HG03457 (cell line): Measurements from ENCODE around the gene NEURL3.
"Not testable (repeated sequence)": the region's sequence is repeated elsewhere in the genome, so short reads cannot be mapped to it uniquely, and the experiment has no call there.

Source experiments
- ATAC-seq: cut with Tn5 transposase; IDR thresholded peaks from one replicate; pipeline ENCODE4 v1.9.1; 2021; ENCODE audit warnings: moderate number of reproducible peaks; ENCODE audit not compliant: unreplicated experiment

NEURL3 gene

DNA sequence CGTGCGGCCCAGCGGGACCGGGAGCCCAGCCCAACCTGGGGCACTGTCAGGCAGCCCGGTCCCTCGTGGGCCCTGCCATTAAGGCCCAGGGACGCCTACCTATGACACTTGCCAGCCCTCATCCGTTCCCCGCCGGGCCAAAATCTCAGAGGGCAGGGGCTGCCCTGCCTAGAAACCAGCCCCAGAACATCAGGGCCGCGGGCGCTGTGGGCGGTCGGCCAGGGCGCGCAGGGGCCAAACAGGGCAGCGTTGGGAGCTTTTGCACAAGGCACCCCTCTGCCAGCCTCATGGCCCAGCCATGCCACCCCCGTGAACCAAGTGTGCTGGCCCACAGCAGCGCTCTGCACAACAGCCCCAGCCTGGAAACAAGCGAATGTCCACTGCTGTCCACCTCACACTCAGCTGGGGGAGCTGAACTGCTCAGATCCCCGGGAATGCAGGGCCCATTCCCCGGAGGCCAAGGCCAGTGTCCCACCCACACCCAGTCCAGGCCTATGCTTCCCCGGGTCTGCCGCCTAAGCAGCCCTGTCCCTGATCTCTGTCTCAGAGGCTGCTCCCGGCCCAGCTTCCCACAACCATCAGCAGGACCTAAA is 3.5 kb upstream of the NEURL3 start:
- ATAC-seq = no peak

DNA sequence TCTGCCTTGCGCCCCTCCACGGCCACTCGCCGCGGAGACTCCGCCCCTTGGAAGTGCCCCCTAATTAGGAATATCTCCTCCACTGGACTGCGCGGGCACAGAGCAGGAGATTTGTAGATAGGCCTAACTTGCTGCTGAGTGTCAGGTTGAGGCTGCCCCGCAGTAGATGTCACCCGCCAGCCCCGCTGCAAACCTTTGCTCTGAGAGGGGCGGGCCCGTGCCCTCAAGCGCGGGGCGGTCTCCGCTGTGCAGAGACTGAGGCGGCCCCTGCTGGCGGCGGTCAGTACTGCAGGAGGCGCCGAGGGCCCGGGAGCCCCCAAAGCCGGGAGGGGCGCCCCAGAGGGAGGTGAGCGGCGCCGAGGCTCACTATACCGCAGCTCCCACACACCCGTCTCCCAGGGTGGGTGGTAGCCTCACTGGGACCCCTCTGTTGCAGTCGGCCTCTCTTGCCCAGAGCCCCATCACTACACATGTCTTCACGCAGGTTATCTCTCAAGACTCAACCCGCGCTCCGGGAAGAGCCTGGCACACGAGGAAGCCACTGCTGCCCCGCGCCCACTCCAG is 2.9 kb upstream of the NEURL3 start:
- peak; percentile 45 for ATAC-seq

DNA sequence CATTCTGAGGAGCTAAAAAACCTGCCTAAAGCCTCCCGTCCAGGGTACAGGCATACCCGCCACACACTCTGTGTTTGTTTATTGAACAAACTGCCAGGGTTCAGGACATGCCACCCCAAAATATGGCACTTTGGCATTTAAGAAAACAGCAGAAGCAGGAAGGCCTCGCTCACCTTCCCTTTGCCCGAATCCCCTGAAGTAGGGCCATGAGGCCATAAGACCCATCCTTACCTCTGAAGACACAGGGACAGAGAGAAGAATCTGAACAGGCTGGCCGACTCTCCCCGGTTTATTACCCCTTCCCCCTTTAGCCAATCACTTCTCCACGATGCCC is 1.7 kb upstream of the NEURL3 start:
- ATAC-seq = no peak

DNA sequence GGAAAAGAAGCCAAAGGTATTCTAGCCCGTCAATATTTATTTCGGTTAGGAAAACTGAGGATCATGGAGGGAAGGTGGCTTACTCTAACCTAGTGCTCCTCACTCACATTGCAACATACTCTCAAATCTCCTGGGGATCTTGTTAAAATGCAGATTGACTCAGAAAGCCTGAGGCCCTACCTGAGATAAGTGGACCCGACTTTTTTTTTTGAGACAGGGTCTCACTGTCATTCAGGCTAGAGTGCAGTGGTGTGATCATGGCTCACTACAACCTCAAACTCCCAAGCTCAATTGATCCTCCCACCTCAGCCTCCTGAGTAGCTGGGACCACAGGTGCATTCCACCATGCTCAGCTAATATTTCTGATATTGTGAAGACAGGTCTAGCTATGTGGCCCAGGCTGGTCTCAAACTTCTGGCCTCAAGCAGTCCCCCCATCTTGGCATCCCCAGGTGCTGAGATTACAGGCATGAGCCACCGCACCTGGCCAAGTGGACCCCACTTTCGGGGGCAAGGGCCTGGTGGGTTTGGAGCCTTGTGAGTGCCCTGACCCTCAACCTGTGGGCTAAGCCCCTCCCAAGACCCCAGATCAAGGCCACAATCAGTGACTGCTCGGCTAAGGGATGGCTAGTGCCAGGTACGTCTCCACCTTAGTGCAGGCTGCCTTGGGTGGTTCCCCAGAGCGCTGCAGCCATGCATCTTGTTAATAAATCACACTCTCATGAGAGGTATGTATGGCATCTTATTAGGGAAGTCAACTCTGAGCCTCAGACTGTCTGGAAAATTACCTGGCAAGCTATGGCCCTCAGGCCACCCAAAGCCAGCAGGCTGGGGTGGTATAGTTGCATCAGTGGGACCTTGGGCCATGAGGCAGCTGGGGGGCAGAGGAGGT is 1.1 kb upstream of the NEURL3 start:
- ATAC-seq = no peak

DNA sequence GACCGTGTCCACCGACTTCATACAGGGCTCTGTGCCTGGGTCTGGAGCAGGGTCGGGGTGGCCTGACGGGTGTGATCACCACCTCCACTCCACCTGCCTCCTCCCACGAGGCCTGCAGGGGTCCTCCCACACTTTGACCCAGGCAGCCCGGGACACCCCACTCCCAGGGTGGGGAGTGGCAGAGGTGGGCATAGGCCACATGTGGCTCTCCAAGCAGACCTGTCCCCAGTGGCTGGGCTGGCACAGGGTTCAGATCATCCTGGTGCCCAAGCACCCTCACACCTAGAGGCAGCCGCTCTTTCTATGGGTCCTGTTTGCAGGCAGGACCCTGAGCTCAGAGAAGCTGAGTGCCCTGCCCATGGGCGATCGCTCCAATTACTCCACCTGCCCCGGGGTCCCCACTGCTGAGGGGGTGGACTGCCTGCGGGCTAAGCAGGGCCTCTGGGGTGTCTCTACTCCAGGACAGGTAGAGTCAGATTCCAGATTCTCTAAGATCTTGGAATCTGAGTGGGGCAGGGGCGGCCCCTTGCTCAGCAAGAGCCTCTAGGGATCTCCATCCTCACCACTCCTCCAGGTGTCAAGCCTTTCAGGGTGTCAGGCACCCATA is 1.4 kb downstream of the NEURL3 start:
- no peak for ATAC-seq

DNA sequence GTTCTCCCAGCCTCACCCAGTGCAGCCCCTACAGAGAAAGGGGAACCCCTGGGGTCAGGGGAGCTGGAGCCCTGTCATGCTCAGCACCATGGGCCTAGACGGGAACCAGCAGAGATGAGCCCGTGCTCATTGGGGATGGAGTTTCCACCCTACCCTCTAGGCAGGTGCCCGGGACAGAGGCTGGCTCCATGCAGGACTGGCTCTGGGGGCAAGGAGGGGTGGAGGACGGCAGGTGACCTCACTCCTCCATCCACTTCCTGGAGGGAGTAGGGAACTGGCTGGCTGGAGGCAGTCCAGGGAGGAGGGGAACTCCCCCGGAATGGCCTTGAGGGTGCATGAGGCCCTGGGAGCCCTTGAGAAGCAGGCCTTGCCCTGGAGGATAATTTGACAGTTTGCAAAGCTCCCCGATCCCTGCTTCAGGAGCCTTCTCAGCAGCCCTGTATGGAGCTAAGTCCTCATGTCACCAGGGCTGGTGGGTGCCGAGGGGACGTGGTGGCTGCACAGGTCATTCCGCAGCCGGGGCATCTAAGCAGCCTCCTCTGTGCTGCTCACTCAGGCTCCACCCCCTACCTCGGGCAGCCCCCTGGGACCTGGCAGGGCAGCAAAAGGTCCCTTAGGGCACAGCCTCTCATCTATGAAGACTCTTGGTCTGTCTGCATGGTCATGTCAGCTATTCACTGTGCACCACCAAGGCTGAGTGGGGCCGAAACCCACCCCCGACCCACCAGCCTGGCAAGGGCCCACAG is 2.1 kb downstream of the NEURL3 start:
- no peak for ATAC-seq

DNA sequence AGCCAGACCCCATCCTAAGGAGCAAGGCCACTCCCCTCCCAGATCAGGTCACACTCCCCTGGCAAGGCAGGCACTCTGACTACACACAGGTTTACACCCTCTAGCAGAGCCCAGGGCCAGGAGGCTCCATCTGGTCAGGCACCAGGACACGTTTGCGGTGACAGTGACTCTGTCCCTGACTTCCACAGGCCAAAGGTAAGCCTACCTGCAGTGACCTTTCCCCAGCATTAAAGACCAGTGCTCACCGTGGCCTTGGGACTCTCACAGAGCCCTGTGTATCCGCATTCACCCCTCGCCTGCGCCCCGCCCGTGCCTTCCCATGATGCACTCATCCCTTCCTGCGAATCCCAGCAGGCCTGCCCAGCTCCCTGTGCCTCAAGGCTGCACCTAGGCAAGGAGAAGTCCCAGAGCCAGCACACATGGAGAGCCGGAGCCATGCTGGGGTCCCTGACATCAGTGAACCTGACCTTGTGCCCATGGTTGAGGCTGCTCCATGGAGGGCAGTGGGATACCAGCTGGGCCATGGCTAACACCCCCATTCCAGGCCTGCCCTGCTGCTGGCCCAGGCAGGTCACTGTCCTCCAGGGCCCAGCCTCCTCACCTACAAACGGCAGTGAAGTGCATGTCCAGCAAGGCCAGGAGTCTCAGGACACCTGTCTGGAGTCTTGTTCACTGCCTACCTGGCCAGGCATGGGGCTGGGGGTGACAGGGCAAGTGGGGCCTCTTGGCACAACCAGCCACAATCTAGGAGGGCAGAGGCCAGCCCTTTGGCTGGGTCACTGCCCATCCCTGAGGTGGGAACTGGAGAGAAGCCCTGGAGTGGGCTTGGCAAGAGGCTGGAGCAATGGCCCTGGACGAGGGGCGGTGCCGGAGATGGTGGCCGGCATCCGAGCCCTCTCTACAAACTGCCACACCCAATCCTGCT is 3.0 kb downstream of the NEURL3 start:
- ATAC-seq = no peak

DNA sequence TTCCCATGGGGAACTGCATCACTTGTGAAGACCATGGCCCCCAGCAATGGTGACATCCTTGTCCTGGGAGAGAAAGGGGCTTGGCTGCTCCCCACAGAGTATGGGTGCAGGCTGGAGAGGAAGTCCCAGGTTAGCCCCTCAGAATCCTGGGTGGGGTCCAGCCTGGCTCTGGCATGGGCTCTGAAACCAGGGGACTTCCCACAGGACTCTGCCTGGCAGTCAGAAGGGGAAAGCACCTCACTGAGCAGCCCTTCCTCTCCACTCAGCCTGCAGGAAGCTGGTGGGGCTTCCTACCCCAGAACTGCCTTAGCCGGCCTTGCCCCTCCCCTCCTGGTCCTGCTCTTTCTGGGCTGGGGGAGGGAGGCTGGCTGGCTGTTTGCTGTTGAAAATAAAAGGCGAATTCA is 3.7 kb downstream of the NEURL3 start:
- peak; percentile 41 for ATAC-seq

DNA sequence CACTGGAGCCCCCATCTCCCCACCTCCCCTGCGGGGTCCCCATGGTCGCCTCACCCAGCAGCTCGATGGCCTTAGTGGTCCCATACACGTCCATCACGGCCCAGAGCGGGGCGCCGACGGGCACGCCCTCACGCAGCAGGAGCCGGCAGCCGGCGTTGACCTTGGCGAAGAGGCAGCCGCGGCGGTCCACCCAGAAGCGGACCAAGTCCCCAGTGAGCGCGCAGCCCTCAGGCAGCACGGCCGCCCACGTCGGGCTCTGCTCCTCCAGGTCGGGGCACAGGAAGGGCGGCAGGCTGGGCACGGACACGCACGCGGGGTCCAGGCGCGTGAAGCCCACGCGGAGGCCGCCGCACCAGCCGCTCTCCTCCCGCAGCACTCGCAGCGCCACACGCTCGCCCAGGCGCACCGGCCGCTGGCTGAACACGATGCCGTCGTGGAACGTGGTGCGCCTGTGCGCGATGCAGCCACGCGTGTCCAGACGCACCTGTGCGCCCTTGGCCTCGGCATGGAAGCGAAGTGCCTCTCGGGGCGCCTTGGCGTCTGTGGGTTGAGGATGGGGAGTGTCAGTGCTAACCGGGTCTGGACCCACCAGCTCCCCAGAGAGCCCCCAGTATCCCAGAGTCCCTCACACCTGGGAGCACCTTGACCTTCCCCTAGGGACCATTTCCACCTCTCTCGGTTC is 4.6 kb downstream of the NEURL3 start:
- no peak for ATAC-seq

DNA sequence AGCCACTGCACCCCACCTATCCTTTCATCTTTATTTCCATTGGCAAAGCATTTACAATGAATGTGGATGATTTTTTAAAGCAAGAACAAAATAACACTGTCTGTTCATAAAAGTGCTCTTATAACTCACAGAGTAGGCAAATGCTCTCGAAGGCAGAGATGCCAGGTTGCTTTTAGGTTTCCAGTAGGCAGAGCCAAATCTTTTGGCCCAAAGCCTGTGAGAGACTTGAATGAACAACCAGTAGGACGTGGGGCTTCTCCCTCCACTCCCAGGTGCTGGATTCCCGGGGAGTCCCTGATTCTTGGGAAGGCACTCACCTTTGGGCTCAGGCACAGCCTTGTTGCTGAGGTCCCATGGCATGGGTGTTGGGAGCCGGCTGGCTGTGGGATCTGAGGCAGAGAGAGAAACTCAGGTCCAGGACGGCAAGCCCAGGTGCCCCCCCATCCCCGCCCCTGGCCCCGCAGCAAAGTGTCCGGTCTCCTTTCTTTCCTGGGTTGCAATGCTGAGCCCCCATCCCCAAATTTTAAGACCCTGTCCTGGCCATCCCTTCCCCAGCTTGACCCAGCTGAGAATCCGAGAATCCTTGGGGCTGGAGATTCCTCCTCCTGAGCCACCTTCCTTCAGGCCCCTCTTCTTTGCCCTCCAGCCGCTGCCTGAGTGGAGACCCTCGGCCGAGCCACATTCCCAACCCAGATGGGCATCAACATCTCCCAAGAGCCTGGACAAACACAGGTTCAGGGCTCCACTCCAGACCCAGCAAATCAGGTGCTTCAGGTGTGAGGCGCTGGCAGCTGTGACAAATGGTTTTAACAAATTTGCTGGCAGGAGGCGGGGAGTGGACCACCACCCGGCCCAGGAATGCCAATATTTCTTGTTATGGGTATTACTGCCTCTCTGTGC is 5.8 kb downstream of the NEURL3 start:
- no peak for ATAC-seq

DNA sequence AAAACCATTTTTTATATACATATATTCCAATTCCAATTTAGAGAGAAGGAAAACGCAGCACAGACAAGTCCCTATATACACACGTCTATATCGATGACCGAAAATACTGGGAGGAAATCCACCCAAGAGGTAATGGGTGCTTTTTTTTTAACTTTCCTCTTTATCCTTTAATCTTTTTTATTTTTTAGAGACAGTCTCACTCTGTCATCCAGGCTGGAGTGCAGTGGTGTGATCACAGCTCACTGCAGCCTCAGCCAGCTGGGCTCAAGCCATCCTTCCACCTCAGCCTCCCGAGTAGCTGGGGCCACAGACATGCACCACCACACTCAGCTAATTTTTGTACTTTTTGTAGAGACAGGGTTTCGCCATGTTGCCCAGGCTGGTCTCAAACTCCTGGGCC is 6.5 kb downstream of the NEURL3 start:
- ATAC-seq = not testable (repeated sequence)

DNA sequence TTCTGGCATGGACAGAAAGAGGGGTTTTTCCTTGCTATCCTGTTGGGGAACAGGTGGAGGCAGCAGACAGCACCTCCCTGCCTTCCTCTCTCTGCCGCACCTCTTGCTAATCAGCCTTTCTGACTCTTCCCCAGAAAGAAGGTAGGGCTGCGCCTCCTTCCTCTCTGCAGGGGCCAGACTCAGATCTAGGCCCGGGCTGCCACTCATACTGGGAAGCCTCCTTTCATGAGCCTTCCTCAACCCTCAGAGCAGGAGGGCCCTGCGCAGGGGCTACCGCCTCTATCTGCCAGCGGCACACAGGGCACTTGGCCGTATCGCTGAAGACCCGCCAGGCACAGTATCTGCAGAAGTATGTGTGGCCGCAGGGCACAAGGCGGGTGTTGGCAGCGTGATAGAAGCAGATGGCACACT is 7.1 kb downstream of the NEURL3 start:
- no peak for ATAC-seq

DNA sequence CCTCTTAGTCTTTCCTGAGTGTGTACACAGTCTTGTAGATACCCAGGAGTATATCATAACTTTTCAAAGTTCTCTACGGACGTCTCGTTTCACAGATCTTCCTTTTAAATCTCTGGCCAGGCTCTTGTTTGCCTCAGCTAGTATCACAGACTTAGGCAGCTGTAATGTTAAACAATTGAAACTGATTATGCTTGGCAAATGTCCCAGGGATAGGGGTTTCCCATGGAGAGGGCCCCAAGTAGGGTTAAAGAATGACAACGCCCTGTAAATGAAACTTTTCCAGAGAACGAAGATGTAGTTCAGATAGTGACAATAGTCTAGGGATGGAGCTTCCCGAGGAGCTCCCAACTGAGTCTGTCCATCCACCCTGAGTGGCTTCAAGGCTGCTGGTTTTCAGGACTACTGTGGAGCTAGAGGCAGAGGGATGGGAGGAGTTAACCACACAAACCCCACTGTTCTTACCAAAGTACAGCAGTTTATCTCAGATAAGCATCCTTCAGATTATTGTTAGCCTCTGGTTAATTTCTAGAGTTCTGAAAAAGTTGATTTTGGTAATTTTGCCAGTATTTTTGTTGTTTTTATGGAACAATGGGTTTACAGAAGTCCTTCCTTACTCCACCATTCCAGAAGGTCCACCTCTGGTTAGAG is 9.1 kb downstream of the NEURL3 start:
- no peak for ATAC-seq

DNA sequence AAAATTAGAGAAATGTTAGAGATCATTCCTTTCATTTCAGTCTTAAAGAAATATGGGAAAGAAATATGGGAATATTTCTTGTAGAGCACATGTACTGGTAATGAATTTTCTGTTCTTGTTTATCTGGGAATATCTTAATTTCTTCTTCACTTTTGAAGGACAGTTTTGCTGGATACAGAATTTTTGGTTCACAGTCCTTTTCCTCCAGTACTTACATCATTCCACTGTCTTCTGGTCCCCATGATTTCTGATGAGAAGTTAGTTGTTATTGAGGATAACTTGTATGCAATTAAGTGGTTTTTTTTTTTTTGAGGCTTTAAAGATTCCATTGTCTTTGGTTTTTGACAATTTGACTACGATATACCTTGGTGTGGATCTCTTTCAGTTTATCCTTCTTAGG is 11.0 kb downstream of the NEURL3 start:
- no peak for ATAC-seq

DNA sequence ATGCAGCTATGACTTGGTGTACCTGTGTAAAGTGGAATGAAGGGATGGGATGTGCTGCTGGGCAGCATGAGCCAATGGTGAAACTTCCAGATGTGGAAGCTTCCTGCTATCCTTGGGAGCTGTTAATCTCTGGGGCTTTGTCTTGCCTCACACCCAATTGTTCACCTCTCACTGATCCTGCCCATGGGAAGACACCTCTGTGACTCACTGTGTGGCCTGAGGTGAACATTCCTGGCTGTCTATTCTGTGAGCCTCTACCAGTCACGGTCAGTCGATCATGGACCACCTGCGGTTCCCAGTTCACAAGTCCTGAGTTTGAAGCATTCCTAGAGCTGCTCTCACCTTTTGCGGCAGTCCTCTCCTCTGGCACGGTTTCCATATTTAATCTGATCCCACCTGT is 12.1 kb downstream of the NEURL3 start:
- no peak for ATAC-seq

DNA sequence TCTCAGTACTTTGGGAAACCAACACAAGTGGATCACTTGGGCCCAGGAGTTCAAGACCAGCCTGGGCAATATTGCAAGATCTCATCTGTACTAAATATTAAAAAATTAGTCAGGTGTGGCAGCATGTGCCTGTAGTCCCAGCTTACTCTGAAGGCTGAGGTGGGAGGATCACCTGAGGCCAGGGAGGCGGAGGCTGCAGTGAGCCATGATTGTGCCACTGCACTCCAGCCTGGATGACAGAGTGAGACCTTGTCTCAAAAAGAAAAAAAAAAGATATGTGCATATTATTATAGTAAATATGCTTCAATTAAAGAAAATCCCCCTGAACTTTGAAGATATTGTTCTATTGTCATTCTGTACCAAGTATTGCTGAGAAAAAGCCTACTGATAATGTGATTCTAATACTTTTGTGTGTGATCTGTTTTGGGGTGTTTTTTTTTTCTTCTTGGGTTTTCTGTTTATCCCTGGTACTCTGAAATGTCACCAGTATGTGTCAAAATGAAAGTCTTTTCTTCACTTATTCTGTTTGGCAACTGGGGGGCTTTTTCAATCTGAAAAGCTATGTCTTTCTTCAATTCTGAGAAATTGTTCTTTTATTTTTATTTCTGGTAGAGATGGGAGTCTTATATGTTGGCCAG is 13.2 kb downstream of the NEURL3 start:
- ATAC-seq = no peak

DNA sequence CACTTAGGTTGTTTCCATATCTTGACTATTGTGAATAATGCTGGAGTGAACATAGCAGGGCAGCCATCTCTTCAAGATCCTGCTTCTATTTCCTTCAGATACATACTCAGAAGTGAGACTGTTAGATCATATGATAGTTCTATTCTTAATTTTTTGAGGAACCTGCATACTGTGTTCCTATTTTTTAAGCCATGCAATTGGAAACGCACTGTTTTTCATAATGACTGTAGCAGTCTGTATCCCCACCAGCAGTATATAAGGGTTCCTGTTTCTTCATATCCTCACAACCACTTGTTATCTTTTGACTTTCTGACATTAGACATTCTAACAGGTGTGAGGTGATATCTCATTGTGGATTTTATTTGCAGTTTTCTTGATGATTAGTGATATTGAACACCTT is 15.5 kb downstream of the NEURL3 start:
- ATAC-seq = no peak

DNA sequence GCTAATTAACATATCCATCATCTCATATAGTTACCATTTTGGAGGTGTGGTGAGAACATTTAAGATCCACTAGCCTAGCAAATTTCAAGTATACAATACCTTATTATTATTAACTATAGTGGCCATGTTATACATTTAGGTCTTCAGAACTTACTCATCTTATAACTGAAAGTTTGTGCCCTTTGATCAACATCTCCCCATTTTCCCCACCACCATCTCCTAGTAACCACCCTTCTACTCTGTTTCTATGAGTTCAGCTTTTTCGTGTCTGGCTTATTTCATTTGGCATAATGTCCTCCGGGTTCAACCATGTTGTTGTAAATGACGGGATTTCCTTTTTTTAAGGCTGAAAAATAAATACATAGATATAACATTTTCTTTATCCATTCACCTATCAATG is 15.9 kb downstream of the NEURL3 start:
- ATAC-seq = no peak
